Fibroblast of skin of abdomen (primary cell): ENCODE results near the gene FSIP2. TPM values are rescaled to one million over a fixed set of nuclear protein-coding genes. Genes with fewer than 3 reads are reported as not detected.

Source experiments
- DNase-seq: peaks from one replicate; pipeline ENCODE4 v3.0.0-alpha.2; 2013
- polyA plus RNA-seq, 2 experiments: library from polyadenylated mRNA; unstranded; fragments of 120-200 nt; gene quantifications; one replicate each; pipeline ENCODE4 v1.2.1, GENCODE V29; 2013; ENCODE audit not compliant: insufficient read length in 2 of 2

Gene FSIP2, protein sequence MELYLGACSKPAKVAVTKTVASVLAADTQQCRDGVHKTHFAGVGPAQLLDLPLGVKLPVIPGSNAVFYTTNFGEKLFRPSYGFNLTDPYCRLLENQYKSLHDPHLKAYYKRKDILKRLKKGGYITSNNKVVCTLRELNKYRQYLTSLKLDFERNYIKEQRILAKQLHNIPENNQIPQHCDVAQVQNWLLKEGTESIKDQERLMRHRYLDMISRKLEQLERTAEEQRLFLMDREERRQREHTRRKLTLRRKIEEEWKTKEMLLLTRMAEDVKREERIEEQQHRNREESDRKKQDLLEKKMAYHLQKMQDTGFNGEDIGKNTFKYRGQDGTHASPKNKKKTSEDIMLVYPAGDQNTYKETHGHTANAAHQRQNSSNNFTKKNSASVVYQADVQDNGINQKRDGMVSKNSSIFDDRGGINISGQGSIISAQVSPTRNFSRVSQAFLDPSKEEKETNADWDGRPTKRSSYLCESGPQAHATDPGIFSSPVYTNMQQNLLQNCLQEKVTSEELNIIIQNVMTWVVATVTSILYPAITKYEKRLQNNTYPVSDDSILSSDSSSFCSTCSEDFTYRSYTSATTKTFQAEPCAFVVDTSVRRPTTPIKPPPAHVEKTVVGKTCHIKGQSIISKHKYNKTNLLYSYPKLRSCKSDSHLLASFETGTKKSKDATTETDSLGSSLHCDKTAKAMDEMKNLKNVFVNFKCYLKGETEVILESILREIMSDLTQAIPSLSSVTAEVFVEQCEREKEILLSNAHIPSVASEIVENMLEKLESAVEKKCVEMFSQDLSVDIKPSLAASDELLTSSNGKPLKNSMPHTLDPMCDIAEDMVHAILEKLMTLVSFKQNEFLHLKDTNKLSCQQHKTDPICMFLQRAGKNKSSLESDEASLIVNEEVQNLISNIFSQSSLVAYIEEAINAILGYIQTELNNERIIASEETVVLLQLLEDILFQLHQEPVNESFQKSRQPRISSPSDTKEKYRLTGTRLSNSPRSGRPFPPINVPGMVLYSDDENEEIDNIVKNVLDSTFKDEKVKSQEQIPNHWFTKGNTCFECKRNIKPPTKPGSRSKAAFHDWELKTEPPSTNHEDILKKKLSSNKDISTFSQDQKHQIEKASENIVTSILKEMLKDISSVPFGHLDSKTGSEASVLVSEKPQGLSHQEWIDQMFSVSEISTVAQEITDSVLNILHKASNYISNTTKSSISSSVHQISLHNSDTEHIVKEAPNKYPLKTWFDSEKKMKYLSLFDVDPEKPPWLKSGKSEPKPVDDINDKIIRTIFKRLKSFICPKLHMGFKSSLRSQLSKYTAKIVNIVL (N-terminal part only)
- 0.08 TPM for polyA plus RNA-seq (2013, experiment 1 of 2; ENCODE audit: insufficient read length)
- 0.15 TPM for polyA plus RNA-seq (2013, experiment 2 of 2; ENCODE audit: insufficient read length)

DNA sequence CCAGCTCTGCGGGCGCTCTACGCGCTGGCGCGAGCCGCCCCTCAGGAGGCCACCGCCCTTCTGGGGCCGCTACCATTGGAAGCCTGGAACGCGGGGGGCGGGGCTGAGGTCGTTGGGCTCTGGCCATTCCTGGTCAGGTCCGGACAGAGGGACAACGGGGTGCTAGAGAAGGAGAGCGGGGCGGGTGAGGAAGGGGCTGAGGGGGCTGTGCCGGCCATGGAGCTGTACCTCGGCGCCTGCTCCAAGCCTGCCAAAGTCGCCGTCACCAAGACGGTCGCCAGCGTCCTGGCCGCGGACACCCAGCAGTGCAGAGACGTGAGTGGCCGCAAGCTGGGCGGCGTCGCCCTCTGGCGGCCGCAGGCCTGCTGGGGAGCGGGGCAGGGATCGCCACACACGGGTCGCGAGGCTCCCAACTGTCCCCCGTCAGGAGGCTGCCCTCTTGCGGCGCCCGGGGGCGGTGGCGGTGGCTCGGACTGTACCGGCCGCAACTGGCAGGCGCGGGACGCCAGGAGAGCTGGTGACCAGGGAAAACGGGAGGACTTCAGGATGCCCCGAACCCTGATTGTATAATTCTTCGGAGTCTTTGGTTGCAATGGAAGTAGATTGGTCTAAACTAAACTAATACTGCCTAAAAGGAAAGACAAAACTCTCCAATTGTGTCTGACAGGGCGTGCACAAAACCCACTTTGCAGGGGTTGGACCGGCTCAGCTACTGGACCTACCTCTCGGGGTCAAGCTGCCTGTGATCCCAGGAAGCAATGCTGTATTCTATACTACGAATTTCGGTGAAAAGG lies at the start of gene FSIP2:
Gene FSIP2, plus strand, starts transcription at position 126 of the 794 bp plus-strand sequence. Its CDS starts 91 bp downstream, at position 217.
- DNase-seq, result peak; percentile 67

- DNase-seq, result peak; percentile 1
Observed at GRCh38 chr2:185689906-185690539, 48.6 kb upstream of the FSIP2 start.

- DNase-seq, result no peak
Observed at GRCh38 chr2:185695711-185696235, 42.8 kb upstream of the FSIP2 start.

- DNase-seq, result no peak
Observed at GRCh38 chr2:185700883-185701282, 37.7 kb upstream of the FSIP2 start.

- DNase-seq, result no peak
Observed at GRCh38 chr2:185734658-185735057, 3.9 kb upstream of the FSIP2 start.

DNA sequence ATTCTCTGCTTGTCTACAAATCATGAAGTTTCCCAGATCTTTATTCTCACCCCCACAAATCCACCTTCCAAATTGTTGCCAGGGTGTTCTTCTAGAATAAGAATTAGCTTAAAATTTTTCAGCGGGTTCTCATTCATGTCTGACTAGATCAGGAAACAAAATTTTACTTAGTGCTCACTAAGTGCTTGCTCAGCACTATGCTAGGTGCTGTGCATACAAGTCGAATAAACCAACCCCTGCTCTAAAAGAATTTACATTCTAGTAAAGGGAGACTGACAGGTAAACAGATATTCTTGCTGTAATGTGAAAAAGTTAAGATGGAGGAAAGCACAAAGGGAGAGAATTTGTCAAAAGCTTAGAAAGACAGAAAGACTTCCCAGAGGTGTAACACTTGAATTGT lies 2.4 kb upstream of the FSIP2 start:
- DNase-seq, result no peak

- no peak for DNase-seq
Observed at GRCh38 chr2:185745864-185746859, 7.6 kb downstream of the FSIP2 start.

GRCh38 chr2:185757356-185757755 lies 18.8 kb downstream of the FSIP2 start:
- peak; percentile 4 for DNase-seq

DNA sequence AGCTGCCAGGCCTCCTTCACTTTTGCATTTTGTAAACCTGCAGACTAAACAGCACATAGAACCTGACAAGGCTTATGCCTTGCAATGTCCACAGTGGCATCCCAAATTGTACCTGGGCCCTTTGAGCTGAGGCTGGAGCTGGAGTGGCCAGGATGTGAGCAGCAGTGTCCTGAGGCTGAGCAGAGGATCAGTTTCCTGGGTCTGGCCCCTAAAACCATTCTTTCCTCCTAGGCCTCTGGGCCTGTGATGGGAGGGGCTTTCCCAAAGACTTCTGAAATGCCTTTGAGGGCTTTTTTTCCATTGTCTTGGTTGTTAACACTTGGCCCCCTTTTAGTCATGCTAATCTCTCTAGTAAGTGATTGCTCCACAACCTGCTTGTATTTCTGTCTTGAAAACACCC lies 32.8 kb downstream of the FSIP2 start:
- no peak for DNase-seq

DNA sequence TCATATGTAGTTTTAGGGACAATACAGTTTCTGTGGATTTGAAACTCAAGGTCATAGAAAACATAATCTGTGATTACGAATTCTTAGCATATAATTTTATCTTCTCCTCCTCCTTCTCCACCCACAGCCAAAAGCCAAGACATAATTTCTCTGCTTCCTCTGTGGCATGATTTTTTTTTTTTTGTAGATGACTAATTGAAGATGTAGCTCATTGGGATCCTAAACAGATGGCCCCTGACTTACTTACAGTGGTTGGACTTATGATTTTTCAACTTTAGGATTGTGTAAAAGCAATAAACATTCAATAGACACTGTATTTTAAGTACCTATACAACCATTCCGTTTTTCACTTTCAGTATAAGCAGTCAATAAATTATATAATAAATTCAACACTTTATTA lies 42.3 kb downstream of the FSIP2 start:
- peak; percentile 13 for DNase-seq

GRCh38 chr2:185782223-185782769 lies 43.7 kb downstream of the FSIP2 start:
- DNase-seq, result no peak

DNA sequence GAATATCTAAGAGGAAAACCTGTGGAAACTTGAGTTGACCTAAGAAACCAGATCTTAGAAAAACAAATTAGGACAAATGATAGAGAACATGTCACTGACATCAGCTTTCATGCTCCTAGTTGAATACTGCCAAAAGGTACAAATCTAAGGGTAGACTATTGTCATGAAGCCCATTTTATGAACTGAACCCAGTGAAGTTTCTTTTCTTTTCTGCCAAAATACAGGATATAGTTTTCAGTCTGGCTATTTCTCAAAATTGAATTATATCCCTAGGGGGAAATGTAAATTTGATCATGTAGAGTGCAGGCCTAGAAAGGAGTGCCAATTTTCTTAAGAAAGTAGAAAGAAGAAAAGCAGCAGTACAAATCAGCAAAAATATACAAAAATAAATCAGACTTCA lies 46.6 kb downstream of the FSIP2 start:
- no peak for DNase-seq

- DNase-seq, result no peak
Observed at GRCh38 chr2:185785851-185786473, 47.4 kb downstream of the FSIP2 start.

DNA sequence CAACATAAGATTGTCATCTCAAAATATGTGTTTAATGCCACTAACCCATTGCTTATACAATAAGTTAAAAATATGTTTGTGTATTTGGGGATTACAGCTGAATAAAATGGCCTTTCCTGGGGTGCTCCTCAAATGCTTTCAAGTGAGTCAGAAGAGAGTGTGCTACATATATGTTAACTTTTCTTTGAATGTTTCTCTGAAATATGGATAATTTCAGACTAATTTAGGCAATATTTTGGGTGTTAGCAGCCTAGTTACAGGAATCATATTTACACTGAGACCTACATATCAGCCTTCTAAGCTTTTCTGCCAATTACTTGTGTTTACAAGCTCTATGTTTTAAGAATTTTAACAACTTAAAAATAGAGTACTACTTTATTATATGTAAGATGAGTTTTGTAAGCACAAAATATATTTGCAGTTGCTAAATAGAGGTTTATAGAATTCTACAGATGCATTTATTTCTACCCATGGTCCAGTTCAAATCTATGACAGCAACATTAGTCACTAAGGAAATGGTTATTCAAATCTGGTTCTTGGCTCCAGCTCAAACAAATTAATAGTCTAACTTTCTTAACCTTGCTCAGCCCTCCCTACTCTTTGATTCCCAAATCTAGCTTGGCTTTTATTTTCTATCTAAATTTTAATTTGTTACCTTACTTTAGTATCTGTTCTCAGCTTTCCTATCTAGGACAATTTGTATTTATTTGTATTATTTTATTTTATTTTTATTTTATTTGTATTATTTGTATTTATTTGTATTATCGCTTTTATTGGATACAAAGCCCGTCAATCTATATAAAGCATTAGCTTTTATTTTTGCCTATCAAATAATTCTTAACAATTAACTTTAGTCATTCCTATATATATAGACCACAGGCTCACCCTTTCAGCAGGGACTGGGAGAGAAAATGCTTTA lies 48.9 kb downstream of the FSIP2 start:
- peak; percentile 56 for DNase-seq

GRCh38 chr2:185790361-185790760 lies 51.8 kb downstream of the FSIP2 start:
- no peak for DNase-seq

DNA sequence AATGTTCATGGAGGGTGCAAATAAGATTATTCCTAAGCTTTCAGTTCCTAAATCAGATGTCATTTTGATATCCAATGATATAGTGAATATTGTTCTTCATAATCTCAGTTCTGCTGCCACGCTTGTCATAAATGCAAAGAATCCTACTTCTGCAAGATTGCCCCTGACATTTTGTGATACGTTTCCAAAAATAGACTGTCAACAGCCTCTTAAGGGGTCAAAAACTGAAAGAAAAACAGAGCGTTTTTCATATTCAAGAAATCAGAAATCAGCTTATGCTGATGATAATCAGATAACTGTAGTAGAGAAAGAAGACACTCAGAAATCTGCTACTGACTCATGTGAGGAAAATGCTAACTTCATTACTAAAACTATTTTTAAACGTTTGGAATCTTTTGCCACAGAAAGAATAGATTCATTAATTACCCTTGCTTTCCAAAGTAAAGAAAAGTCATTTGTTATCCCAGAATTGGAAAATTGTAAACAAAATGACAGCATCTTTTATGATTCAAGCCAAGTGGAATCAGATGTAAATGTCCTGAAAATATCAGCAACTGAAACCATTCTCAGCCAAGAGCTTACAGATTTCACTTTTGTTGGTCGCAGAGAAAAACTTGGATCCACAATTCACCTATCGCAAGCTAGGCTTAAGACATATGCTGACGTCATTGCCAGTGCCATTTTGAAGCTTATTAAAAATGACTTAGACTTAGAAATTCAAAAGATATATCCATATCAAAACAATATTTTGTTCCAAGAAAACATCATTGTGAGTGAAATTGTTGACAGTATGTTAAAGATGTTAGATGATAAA lies 55.1 kb downstream of the FSIP2 start:
- DNase-seq, result peak; percentile 16

DNA sequence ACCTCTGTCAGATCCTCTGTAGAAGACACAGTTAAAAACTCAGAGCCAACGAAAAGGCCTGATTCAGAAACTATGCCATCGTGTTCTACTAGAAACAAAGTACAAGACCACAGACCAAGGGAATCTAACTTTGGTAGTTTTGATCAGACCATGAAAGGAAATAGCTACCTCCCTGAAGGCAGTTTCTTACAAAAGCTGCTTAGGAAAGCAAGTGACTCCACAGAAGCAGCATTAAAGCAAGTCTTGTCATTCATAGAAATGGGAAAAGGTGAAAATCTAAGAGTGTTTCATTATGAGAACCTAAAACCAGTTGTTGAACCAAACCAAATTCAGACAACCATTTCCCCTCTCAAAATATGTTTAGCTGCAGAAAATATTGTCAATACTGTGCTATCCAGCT lies 58.2 kb downstream of the FSIP2 start:
- DNase-seq, result no peak
